Globus pallidus (tissue), 1 donor: ENCODE data around the gene FNBP1.

ENCODE experiments used
- DNase-seq: peaks from one replicate; pipeline ENCODE4 v3.0.0-alpha.2; 2015; ENCODE audit warnings: low spot score

FNBP1 gene

DNA sequence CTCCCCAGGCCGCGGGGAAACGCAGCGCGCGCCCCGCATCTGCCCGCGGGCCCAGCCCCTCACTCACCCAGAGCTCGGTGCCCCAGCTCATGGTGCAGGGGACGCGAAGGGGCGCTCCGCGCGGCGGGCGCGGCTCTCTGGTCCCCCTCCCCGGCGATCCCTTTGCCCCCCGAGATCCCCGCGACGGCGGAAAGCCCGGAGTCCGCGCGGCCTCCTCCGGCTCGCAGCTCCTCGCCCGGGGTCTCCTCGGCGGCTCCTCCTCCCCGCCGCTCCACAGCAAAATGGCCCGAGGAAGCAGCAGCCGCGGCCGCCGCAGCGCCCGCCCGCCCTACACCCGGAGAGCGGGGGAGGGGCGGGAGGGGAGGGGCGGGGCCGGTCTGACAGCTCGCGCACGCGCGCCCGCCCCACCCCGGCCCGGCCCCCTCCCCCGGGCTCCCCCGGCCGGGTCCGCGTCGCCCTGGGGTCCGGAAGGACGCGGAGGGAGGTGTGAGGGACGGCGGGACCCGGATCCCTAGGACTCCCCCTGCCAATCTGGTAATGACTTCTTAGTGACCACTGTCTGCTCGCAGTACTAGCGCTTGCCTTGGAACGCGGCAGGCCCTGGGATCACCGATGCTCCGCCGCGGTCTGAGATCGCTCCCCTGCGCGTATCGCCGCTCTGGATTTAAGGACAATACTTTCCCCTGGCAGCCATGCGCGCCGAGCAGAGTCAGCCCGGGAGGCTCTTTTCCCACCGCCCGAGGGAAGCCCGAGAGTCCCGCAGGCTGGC is at the start of gene FNBP1:
Gene FNBP1 (minus strand): TSS at position 305 of the 769 bp plus-strand sequence. CDS start 214 bp downstream, at position 91.
- DNase-seq = peak; percentile 87

DNA sequence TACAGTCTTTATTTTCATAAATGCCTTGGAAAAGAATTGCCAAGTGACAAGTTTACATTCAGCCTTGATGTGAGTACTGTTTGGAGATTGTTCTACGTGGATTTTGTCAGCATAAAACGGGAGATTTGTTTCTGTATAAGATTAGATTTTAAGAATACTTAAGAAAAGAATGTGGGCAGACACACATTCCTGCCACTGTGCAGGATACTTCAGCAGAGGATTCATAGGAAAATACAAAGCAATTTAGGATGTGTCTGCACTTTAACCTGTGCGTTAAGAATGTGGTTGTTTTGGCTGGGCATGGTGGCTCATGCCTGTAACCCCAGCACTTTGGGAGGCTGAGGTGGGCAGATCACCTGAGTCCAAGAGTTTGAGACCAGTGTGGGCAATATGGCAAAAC is 47.9 kb upstream of the FNBP1 start:
- no peak for DNase-seq

GRCh38 chr9:130089141-130089540 is 46.2 kb upstream of the FNBP1 start:
- no peak for DNase-seq

DNA sequence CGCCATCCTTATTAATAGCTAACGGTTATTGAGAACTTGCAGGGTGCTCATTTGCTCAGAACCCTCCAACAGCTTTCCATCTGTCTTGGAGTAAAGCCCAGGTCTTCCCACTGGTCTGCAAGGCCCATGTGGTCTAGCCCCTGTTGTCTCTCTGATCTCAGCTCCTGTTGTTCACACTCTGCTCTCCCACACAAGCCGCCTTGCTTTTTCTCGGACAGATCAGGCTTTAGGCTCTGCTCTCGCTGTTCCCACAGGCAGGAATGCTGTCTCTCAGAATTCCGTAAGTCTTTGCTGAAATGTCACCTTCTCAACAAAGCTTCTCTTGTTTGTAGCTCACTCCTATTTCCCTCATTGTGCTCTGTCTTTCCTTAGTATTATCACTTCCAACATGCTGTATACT is 45.1 kb upstream of the FNBP1 start:
- peak; percentile 50 for DNase-seq

- DNase-seq = no peak
Observed at GRCh38 chr9:130084337-130084736, 41.3 kb upstream of the FNBP1 start.

- DNase-seq = peak; percentile 77
Observed at GRCh38 chr9:130078547-130078946, 35.6 kb upstream of the FNBP1 start.

DNA sequence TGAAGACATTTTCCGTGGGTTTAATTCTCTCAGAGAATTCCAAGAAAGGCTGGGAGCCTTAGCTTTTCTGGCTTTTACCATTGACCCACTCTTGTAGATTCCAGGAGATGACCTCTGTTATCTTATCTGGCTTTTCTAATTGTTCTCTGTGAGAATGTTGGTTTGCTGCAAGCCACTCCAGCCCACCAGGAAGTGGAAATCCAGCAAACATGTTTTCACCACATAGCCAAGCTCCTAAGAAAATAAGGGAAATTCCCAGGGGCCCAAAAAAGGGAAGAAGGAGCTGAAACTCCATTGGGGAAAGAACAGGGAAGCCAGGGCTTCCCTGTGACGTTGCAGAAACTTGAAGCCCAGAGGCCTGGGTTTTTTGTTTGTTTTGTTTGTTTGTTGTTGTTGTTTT is 30.4 kb upstream of the FNBP1 start:
- DNase-seq = no peak

DNA sequence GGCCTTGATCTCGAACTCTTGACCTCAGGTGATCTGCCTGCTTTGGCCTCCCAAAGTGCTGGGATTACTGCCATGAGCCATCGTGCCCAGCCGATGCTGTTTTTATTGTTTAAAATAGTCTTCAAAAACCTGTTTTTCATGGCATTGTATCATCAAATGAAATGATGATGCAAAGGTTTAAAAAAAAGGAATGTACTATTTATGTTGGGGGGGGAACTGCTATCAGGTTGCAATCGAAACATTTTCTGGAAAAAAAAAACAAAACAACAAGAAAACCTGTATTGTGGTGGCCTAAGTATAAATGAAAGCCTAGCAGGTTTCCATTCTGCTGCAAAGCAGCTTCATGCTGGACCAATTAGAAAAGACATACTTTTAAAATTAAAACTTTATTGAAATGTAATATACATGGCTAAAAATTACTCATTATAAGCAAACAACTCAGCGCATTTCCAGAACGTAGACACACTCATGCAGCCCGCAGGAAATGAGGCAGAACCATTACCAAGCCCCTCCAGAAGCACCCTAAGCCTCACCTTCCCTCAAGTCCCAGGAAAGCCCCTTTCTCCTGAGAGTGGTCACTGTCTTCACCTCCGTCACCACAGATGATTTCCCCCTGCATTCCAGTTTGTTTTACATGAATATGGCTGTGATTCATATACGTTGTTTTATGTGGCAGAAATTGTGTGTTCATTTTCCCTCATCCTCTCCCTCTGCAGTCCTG is 29.7 kb upstream of the FNBP1 start:
- DNase-seq = no peak

DNA sequence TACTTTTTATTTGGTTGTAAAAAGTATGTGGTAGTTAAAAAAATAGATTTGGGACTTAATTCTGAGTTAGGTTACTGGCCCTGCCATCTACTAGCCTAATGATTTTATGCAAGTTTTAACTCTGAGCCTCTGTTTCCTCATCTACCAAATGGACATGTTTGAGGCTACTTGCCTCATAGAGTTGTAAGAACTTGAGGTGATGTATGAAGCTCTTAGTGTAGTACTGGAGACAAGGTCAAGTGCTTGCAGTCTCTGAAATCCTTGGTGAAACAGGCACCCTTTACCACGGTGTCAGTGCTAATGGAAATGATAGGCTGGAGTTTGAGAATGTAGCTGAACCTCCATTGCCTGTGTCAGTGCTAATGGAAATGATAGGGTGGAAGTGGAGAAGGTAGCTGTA is 26.1 kb upstream of the FNBP1 start:
- no peak for DNase-seq

DNA sequence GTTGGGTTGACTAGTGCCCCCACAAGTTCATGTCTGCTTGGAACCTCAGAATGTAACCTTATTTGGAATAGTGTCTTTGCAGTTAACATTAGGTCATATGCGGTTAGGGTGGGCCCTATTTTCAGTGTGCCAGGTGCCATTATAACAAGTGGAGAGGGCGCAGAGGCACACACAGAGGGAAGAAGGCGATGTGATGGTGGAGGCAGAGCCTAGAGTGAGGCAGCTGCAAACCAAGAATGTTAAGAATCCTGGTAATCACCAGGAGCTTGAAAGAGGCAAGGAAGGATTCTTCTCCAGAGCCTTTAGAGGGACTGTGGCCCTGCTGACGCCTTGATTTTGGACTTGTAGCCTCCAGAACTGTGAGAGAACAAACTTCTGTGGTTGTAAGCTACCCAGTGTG is 21.6 kb upstream of the FNBP1 start:
- no peak for DNase-seq

- no peak for DNase-seq
Observed at GRCh38 chr9:130062750-130063149, 19.8 kb upstream of the FNBP1 start.

DNA sequence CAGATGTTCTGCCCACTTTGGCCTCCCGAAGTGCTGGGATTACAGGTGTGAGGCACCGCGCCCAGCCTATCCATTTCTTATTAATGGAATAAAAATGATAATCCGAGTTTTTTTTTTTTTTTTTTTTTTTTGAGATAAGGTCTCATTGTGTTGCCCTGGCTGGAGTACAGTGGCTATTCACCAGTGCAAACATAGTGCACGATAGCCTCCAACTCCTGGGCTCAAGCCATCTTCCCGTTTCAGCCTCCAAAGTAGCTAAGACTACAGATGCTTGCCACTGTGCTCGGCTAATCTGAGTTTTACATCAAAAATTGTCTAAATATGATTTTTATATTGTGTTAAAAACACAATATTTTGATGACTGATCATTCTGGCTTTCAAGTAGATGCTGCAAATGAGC is 17.3 kb upstream of the FNBP1 start:
- no peak for DNase-seq

- no peak for DNase-seq
Observed at GRCh38 chr9:130058887-130059286, 15.9 kb upstream of the FNBP1 start.

- DNase-seq = no peak
Observed at GRCh38 chr9:130058154-130058553, 15.2 kb upstream of the FNBP1 start.

DNA sequence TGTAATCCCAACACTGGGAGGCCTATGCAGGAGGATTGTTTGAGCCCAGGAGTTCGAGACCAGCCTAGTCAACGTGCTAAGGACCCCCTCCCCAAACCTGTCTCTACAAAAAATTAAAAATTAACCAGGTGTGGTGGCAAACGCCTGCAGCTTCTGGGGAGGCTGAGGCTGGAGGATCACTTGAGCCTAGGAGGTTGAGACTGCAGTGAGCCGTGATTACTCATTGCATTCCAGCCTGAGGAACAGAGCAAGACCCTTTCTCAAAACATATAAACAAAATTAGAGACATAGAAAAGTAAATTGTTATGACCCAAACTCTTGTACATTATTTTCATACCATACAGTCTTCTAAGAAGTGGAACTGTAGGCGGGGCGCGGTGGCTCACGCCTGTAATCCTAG is 11.8 kb upstream of the FNBP1 start:
- no peak for DNase-seq

- no peak for DNase-seq
Observed at GRCh38 chr9:130054325-130054786, 11.4 kb upstream of the FNBP1 start.

DNA sequence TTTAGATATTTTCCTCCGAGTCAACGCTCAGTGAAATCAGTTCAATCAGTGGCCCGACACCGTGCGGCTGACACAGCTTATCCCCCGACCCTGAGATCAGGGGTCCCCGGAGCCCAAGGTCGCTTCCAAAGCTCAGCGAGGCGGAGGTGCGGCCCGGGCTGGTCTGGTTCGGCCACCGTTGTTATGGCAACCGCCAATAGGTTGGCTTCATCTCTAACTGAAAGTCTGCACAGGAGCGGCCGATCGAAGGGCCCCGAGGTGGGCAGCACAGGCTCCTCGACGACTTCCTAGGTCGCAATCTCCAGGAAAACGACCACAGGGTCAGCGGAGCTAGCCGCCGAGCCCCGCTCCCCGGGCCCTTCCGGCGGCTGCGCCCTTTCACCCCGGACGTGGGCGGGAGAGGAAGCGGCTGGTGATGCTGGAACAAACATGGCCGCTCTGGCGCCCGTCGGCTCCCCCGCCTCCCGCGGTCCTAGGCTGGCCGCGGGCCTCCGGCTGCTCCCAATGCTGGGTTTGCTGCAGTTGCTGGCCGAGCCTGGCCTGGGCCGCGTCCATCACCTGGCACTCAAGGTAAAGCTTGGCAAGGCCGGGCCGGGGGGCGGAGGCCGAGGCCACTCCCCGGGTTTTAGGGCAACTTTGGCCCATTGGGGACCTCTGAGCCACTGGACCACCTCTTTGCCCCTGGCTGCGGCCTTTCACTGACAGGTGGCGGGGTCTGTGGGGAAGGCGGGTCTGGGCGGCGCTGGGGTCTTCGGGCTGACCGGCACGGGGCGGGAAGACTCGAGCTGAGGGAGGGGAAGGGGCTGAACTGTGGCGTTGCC is 10.7 kb upstream of the FNBP1 start, which contains the start of gene GPR107:
Gene GPR107 (plus strand): TSS at position 403 of the 821 bp plus-strand sequence. CDS start 27 bp downstream, at position 430.
- DNase-seq = peak; percentile 74

- no peak for DNase-seq
Observed at GRCh38 chr9:130053109-130053503, 10.1 kb upstream of the FNBP1 start.

- DNase-seq = no peak
Observed at GRCh38 chr9:130051855-130052254, 8.9 kb upstream of the FNBP1 start.

DNA sequence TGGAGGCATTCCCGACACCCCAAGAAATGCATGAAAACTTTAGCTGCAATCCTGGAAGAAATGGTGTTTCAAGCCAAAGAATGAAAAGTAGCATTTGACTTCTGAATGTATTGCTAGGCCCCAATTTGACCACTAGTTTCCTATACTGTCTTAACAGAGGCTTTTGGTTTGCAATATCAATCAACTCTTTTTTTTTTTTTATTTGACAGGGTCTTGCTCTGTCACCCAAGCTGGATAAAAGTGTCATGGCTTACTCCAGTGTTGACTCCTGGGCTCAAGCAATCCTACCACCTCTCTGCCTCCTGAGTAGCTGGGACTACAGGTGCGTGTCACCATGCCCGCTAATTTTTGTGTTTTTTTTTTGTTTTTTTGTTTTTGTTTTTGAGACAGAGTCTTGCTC is 7.5 kb upstream of the FNBP1 start:
- DNase-seq = no peak

GRCh38 chr9:130049431-130050210 is 6.6 kb upstream of the FNBP1 start:
- DNase-seq = no peak
